ENCODE data around the gene SLF2. TPM values are rescaled to one million over a fixed set of nuclear protein-coding genes. Genes with fewer than 3 reads are reported as not detected.

The SLF2 gene
- total and polyA plus RNA-seq, 9 of the 15 experiments (the other 6 are each of a cell fraction or from before 2014, with no cell fraction given), result 1.7 to 18.4 (median 7.8) TPM

- Histone ChIP-seq H3K27ac (ENCODE audit: extremely low read depth, low read depth, low read length) (no peak overlapping the region), H3K36me3 (ENCODE audit: control insufficient read depth, insufficient read depth, low read length) (peaks cover 66% of the 10 kb centered on the region; the same call in 2 of the 3 replicates), H2AFZ (ENCODE audit: low read depth, low read length) (no peak overlapping the region), H3K9me3 (replicated peaks; ENCODE audit: control insufficient read depth, insufficient read depth, low read depth, low read length) (no peaks in the 10 kb centered on the region), H3K9ac (ENCODE audit: insufficient read depth in 1 of 2, low read depth in 2 of 2, low read length in 2 of 2) (peak overlapping the region in 1 of 2 experiments; percentile 99; a peak in 2 of 4 replicates), H3K9me1 (ENCODE audit: control insufficient read depth, insufficient read depth, low read length) (no peaks in the 10 kb centered on the region), H3K27me3 (ENCODE audit: control insufficient read depth in 2 of 2, insufficient read depth in 2 of 2, low read length in 2 of 2) (no peaks in the 10 kb centered on the region), H3K4me1 (replicated peaks in 1 of 2; ENCODE audit: control insufficient read depth in 2 of 2, insufficient read depth in 2 of 2, low read length in 2 of 2) (peaks cover 16 to 21% of the 10 kb centered on the region in 2 experiments; a peak in 4 of 5 replicates), H3K4me2 (ENCODE audit: insufficient read depth, low read length) (peak overlapping the region; percentile 97), H3K4me3 (peak overlapping the region; percentile 95; the same call in 1 of the 2 replicates), H3K79me2 (ENCODE audit: control insufficient read depth, insufficient read depth, low read length) (peaks cover 59% of the 10 kb centered on the region), H4K20me1 (replicated peaks; ENCODE audit: control insufficient read depth, insufficient read depth, low read length) (peaks cover 6% of the 10 kb centered on the region; the same call in 1 of the 2 replicates)
- ChIA-PET CTCF (ENCODE audit: low intra/inter-chr PET ratio) (no interaction called here), POLR2A (interaction anchor here (0.5 to 1.3 kb wide), 2 partner anchors 9 to 82 kb away, joined by 3 to 4 read pairs; no protein-coding TSS in a partner anchor)
- in situ Hi-C loops (cut with MboI) (loop anchor here (25.0 kb wide), 1 partner anchor 1048 kb away; no protein-coding TSS in a partner anchor), intact Hi-C loops (cut with micrococcal nuclease) (no loop called here)
- TF ChIP-seq ZBTB11 (CRISPR knock-in tag; IDR thresholded peaks at IDR 0.05), result no peak
- TF ChIP-seq ZNF140 (CRISPR knock-in tag; IDR thresholded peaks at IDR 0.05), result no peak
- TF ChIP-seq POLR2H (tag; IDR thresholded peaks at IDR 0.05; ENCODE audit: low read depth), result no peak
- TF ChIP-seq EZH2 (IDR thresholded peaks at IDR 0.05; ENCODE audit: borderline replicate concordance, low read depth, low read length), result no peak
- no peak for TF ChIP-seq ZNF24 (IDR thresholded peaks at IDR 0.05)
- no peak for TF ChIP-seq TEAD4 (IDR thresholded peaks at IDR 0.05; ENCODE audit: low read length)
- no peak for TF ChIP-seq TEAD4 (CRISPR knock-in tag; IDR thresholded peaks at IDR 0.05; ENCODE audit: borderline replicate concordance)
- TF ChIP-seq KDM5B (IDR thresholded peaks at IDR 0.05; ENCODE audit: insufficient replicate concordance, low read depth, low read length), result no peak
- no peak for TF ChIP-seq NFE2 (IDR thresholded peaks at IDR 0.05; ENCODE audit: low read depth)
- TF ChIP-seq POLR2B (IDR thresholded peaks at IDR 0.05; ENCODE audit: low read depth, partially characterized antibody), result no peak
- TF ChIP-seq ZFP1 (CRISPR knock-in tag; IDR thresholded peaks at IDR 0.05), result no peak
- no peak for TF ChIP-seq BCOR (IDR thresholded peaks at IDR 0.05)
- no peak for TF ChIP-seq PREB (CRISPR knock-in tag; IDR thresholded peaks at IDR 0.05)
- no peak for TF ChIP-seq SUPT5H (IDR thresholded peaks at IDR 0.05)
- no peak for TF ChIP-seq ATF7 (IDR thresholded peaks at IDR 0.05)
- no peak for TF ChIP-seq CCNT2 (IDR thresholded peaks at IDR 0.05; ENCODE audit: borderline replicate concordance, extremely low read depth, insufficient read length, low read depth, low read length)
- no peak for TF ChIP-seq HMG20A (CRISPR knock-in tag; conservative IDR thresholded peaks at IDR 0.05)
- no peak for TF ChIP-seq ZFP91 (CRISPR knock-in tag; IDR thresholded peaks at IDR 0.05)
- FAIRE-seq (no peak), DNase-seq (ENCODE audit: extremely low read depth in 1 of 4, low spot score in 3 of 4) (no peak), ATAC-seq (no peak)
- BruUV-seq (replicated peaks), result no TSS peak
- 88% methylated on average over 8 of the region's 21 CpGs for WGBS (ENCODE audit: insufficient coverage, low coverage, missing lambda C conversion rate)
Observed at GRCh38 chr10:100989088-100989487, 76.3 kb downstream of the SLF2 start.
